Adrenal gland (tissue), 5 donors: Measurements from ENCODE around the gene IQSEC1.

Experiments
- POLR2A ChIP-seq, 2 donors: fragments of 450-650 bp; IDR thresholded peaks; one replicate each; pipeline ENCODE4 v1.6.1; 2017; ENCODE audit warnings: antibody characterized with exemption in 2 of 2, mild to moderate bottlenecking in 2 of 2, moderate library complexity in 1 of 2
- TF ChIP-seq, protein P1 (sequence below), 6 experiments: fragments of 450-650 bp in 4 of 6; fragments of 200-600 bp in 2 of 6; sonication (generic) in 1 of 6; IDR thresholded peaks; 1 replicate in 5 of 6; 2 replicates in 1 of 6; pipeline versions ENCODE4 v1.5.1 to v1.8.0; 2016 to 2021; ENCODE audit warnings: antibody characterized with exemption in 6 of 6, mild to moderate bottlenecking in 2 of 6, moderate library complexity in 1 of 6
- donor health status: DM: no; HTN: no; CAD: no.

DNA sequence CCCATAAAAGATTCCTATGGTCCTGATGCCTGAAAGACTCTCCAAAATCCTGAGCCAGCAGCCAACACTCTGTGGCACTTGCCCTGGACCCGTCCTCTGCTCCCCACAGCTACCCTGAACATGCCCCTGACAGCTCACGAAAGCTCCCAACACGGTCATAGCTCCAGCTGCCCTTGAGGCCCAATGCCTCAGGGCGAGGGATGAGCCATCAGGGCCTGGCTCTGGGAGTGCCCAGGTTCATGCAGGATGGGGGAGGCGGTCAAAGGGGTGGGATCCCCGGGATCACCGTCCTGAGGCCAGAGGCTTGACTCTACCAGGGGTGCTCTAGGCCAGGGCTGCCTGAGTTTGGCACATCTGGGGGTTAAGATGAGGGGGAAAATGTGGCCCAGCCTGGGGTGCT lies 159.1 kb downstream of the IQSEC1 start:
- TF ChIP-seq POLR2A (IDR thresholded peaks at IDR 0.05) = no peak
- TF ChIP-seq, protein P1, sequence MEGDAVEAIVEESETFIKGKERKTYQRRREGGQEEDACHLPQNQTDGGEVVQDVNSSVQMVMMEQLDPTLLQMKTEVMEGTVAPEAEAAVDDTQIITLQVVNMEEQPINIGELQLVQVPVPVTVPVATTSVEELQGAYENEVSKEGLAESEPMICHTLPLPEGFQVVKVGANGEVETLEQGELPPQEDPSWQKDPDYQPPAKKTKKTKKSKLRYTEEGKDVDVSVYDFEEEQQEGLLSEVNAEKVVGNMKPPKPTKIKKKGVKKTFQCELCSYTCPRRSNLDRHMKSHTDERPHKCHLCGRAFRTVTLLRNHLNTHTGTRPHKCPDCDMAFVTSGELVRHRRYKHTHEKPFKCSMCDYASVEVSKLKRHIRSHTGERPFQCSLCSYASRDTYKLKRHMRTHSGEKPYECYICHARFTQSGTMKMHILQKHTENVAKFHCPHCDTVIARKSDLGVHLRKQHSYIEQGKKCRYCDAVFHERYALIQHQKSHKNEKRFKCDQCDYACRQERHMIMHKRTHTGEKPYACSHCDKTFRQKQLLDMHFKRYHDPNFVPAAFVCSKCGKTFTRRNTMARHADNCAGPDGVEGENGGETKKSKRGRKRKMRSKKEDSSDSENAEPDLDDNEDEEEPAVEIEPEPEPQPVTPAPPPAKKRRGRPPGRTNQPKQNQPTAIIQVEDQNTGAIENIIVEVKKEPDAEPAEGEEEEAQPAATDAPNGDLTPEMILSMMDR (IDR thresholded peaks at IDR 0.05) = no peak
